Stimulated activated CD8-positive, alpha-beta memory T cell treated with anti-CD3 and anti-CD28 coated beads, Interleukin-2, amount 100 ng/mL, for 1 hour (primary cell): ENCODE results near the gene SP140L.
A peak's percentile ranks its signal among the peaks of the same experiment; 100 is the strongest.
"Not testable (repeated sequence)": the region's sequence is repeated elsewhere in the genome, so short reads cannot be mapped to it uniquely, and the experiment has no call there.

ENCODE experiments used
- DNase-seq, 2 donors: peaks; one replicate each; pipeline ENCODE4 v3.0.0-alpha.2; 2020; ENCODE audit warnings: low read depth in 2 of 2

The SP140L gene

DNA sequence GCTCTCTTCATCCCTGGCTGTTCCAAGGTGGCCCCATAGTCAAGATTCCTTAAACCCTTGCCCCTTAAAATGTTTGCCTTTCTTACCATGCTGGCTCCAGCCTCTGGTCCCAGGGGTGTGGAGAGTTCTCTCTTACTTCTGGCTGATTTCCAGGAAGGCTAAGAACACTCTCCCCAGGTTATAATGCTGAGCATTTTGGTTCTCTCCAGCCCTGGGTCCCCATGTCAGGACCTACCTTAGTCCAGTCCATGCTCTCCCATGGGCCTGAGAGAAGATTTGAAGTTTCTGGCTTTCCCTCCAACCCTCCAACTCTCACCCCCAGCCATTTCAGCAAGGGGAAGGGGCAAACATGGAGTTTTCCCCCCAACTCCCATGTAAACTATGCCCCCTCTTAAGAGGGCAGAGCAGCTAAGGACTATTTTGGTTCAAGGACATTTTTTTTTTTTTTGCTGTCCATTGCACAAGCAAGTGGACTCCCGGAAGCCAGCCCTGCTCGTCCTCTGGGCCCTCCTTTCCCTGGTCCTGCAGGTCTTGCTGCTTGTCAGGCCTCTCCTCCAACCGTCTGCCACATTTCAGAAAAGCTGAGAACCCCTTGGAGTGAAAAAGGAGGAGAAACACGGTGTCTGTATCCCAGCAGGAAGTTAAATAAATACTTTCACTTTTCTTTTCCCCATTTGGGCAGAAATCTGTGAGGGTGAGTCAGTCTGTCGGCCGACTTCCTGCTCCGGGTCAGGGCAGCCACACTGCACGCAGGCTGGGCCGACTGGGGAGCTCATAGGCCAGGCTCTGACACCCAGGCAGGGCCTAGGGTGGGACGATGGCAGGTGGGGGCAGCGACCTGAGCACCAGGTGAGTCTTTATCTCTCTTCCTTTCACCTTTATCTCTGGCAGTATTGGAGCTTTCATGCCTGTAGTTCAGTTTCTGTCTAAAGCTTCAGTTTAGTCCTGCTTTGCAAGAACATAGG lies at the start of gene SP140L:
Gene SP140L, plus strand, starts transcription at position 741 of the 965 bp plus-strand sequence. Its CDS starts 77 bp downstream, at position 818.
- peak; percentile 58 to 59 for DNase-seq

DNA sequence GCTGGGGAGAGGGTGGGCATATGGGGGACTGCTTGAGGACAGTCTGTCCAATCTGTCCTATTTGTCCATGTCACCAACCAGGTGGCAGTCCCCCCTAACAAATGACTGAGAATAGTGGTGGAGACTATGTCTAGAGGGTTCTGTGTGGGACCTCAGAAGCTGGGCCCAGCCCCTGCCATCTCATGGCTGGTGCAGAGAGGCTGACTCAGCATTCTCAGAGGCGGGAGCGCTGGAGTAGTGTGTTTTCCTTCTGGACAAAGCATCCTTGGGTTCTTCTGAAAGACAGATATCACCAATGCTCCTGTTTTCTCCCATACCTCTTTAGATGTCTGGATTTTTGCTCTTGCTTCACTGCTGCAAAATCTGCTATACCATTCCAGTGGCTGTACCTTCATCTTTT lies 44.1 kb upstream of the SP140L start:
- no peak for DNase-seq

DNA sequence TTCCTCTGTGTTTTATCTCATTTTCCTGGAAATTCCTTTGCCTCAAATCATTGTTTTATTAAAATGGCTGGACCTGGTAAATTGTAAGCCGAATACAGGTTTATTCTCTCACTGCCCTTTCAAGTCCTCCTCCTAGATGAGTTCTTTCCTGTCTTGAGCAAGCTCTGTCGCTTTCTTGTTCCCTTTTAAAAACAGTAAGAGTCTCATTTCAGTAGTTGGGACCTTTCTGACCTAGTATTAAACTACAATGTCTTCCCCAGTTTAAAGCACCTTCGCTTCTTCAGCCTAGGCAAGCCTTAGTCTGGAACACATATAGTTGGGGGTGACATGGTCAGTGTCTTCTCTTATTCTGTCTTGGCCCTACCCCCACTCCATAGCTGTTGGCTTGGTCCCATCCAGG lies 40.9 kb upstream of the SP140L start:
- DNase-seq = no peak

DNA sequence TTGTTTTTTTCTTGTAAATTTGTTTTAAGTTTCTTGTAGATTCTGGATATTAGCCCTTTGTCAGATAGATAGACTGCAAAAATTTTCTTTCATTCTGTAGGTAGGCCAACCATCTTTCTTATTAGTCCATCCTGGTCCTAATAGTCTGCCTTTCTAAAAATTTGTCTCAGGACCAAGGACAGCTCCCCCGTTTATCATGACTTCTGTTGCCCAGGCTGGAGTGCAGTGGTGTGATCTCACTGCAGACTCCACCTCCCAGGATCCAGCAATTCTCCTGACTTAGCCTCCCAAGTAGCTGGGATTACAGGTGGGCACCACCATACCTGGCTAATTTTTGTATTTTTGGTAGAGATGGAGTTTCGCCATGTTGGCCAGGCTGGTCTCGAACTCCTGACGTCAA lies 37.7 kb upstream of the SP140L start:
- DNase-seq = not testable (repeated sequence)

DNA sequence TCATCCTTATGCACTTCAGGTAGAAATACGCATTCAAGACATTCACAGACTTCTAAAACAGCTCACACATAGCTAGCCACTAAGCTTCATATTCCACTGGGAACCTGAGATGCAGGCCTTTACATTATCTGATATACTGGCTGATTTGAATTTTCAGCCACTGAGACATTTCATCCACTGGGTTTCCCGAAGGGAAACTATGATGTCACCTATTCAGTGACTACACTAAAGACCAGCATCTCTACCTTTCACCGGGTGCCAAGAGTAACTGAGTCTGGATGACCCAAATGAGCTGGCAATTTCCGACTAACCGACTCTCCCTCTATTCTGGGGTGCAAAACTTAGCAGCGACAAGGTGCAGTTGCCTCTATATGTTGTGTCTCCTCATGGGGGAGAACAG lies 31.8 kb upstream of the SP140L start:
- no peak for DNase-seq

DNA sequence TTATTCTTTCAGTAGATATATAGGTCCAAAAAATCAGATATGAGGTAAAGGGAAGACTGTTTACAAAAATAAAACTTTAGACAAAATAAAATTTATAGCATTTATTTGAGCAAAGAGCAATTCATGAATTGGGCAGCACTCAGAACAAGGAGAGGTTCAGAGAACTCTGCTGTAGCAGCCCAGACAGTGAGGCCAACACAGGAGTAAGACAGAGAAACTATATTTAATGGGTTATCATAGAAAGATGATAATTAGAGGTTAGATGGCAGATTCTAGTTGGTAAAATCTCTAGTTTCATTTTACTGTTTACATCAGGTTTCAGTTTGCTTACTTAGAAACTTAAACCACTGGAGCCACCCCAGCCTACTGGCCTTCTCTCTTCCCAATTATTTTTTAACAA lies 30.1 kb upstream of the SP140L start:
- DNase-seq = no peak

DNA sequence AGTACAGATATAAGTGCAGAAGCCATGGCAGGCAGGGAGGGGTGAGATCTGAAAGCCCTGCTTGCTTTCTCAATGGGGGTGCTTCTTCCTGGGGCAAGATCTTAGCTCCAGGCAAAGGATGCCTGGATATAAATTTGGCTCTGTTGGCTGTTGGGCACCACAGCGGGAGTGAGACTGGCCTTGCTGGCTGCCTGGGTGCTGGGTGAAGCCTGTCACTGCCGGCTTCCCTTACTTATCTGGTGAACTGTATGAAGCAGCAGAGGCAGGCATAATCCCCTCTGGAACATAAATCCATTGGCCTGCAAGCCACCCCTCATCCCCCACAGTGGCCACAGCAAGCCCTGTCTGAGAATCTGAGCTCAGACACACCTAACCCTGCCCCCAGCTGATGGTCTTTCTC lies 27.4 kb upstream of the SP140L start:
- no peak for DNase-seq

DNA sequence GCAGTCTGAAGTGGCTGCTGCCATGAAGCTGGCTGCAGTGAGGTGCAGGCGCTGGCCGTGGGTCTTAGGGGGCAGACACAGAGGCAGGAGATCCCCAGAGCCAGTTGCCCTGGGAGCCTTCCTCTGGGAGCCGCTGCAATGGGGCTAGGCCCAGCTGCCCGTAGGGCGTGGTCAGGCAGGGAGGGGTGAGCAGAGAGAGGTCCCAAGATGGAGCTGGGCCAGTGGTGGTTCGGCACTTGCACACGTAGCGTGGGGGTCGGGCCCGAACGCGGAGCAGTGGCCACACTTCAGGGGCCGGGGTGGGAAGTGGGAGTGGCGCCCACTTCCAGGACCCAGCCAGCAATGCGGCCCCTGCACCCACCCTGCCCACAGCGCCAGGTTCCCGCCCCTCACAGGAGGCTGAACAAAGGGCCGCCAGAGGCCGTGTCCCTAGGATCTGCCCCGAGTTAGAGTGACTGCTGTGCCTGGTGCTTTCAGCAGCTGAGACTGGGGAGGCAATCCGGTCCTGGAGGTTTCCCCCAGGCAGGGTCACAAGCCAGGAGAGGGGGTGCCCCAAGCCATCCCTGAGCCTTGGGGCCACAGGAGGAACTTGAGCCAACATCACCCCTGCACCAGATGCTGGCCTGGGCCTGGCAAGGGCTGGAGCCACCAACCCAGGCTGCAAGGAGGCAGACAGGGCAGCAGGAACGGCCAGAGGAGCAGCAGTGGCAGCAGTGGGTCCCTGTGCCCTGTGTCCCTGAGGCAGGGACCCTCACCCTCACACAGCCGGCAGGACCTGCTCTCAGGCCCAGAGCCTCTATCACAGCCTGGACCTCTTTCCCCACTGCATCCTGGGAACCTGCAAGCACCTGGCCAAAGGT lies 21.3 kb upstream of the SP140L start:
- DNase-seq = no peak

DNA sequence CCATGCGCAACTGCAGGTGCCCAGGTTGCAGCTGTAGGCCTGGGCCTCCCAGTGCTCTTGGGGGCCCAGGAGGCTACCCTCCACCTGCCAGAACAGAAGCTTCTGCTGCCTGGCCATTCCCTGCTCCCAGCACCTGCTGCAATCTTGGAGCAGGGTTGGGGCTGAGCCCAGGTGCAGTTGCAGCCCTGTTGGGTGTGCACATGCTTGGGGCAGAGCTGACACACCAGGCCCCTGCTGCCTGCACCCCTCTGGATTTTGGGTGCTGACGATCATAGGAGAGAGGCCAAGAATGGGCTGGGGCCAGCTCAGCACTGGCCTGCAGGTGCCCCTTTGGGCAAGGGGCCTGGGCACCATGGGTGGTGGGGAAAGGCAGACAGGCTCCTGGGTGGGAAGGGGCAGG lies 20.5 kb upstream of the SP140L start:
- no peak for DNase-seq

DNA sequence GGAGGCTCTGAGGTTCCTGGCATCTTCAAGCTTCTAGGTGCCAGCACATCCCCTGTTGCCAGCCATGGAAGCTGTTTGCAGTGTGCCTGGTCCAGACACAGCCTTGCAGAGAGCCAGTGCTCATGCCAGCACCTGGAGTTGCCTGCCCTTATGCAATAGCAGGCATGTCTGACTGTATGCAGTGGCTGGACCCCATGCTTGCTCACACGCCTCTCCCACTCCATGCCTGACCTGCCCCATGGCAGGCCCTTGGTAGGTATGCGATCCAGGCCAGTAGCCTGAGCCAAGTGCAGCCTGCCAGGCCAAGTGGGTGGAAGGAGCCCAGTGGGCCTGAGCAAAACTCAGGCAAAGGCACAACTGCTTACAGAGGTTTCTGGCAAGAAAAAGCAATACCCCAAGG lies 19.5 kb upstream of the SP140L start:
- DNase-seq = no peak

DNA sequence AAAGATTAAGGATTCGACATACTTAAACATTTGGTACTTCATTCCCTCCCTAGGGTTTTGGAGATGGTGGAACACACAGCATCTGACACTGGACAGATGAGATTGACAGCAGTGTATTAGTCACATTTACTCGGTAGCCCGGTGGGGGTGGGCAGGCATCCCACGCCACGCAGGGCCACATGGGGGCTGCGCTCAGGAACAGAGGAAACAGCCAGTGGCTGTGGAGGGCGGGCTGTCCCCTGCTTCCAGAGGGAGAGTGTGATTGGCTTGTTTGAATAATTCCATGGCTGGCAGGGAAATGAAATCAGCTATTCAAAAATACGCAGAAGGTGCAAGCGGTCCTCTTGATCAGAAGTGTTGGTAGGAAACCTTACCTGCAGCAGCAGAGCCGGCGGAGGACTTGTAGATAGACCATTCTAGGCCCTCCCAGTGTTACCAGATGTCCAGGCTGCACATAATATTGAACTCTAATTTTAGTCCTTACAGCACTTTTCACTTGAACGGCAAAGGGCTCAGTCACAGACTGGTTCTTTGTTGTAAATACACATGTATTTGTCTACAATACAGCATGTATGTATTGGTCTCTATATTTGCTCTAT lies 18.5 kb upstream of the SP140L start:
- no peak for DNase-seq

DNA sequence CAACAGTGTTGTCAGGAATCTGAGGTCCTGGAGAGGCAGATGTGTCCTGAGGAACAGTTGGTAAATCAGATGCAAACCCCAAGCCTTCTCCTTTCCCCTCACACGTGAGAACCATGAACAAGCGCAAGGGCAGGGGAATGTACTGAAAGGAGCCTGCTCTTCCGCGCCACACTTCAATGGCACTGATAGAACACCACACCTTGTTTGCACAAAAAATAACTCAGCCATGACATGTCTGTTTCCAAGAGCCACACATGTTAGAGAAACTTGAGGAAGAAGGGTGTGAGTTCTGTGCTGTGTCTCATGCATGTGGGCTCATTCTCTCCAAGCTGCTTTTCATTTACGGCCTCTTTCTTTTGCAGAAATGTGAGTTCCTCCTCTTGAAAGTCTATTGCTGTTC lies 16.2 kb upstream of the SP140L start:
- DNase-seq = not testable (repeated sequence)

DNA sequence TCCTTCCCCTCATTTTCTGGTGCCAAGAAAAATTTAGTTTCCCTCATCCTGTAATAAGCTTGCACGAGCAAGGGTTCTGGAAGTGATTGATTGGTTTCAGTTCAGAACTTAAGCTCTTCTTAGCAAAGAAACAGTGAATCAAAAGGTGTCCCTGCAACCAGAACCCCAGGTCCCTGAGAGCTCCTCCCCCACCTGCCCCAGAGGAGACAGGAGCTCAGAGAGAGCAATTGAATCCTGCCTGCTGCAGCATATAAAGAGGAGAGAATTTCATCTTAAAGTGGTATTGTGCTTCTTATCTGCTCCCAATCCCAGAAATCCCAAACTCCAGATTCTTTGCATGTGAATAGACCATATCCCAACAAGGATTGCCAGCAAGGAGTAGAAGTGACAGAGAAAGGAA lies 15.4 kb upstream of the SP140L start:
- not testable (repeated sequence) for DNase-seq

DNA sequence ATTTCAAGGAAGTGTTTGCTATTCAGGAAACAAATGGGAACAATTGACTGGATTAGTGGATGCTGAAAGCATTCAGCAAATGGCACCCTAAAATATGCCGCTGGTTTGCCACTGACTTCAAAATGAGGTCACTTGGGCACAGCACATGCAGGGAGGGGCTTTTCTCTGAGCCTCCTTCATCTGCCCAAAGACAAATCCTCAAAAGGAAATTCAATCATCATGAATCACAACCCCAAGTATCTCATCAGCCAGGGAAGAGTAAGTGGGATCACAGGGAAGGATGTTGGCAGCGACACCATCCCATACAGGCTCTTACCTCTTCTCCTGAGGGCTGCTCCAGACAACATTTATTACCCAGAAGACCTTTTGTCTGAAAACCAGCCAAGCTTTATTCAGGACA lies 14.4 kb upstream of the SP140L start:
- DNase-seq = no peak

DNA sequence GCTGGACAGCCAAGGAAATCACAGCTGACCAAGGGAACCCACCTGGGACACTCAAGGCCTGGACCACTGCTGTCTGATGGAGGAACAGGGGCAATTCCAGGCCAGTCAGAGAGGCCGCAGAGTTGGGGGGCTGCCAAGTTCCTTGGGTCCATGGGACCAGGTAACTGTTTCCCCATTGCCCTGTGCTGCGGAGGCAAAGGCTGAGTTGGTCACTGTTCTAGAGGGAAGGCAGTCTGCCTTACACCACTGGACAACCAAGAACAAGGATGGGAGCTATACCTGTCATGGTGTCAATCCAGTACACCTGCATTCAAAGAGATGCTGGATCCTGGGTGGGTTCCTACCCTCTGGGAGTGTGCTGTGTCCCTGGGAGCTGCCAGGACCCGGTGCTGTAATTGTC lies 9.6 kb upstream of the SP140L start:
- DNase-seq = no peak

DNA sequence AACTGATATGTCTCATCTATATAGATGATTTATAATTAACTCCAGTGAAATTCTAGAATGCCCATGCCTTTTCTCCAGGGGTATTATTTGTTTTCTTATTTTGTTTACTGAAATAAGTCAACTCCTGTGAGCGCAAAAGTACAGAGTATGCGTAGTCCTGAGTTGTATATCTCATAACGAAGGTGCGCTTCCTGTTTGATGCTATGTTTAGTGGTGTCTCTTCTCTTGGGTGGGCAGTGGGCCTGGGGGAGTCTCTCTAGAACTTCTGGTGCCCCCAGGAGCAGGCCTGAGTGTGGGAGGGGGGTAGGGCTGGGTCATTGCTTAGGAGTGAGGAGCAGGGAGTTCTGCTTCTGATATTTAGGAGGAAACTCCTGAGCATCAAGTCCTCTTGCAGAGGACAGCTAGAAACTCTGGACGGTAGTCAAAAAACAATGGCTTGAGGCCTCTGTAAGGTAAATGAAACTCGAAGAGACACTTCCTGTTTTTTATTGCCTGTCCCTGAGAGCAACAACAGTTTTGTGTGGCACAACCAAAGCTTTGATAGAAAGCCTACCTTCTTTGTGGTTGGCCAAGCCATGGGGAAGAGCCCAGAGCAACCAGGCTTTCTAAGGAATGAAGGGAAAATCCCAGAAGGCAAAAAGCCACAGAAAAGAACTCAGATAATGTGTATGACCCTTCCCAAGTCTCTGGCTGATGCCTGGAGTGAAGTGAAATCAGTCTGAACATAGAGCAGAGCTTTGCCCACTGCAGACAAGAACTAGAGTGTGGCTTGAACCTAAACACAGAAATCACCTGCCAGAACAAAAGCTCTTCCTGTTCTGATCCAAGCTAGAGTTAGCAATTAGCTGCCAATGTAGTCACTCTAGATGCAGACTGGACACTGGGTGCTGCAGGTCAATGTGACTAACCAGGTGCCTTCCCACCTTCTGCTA lies 8.5 kb upstream of the SP140L start:
- DNase-seq = no peak

DNA sequence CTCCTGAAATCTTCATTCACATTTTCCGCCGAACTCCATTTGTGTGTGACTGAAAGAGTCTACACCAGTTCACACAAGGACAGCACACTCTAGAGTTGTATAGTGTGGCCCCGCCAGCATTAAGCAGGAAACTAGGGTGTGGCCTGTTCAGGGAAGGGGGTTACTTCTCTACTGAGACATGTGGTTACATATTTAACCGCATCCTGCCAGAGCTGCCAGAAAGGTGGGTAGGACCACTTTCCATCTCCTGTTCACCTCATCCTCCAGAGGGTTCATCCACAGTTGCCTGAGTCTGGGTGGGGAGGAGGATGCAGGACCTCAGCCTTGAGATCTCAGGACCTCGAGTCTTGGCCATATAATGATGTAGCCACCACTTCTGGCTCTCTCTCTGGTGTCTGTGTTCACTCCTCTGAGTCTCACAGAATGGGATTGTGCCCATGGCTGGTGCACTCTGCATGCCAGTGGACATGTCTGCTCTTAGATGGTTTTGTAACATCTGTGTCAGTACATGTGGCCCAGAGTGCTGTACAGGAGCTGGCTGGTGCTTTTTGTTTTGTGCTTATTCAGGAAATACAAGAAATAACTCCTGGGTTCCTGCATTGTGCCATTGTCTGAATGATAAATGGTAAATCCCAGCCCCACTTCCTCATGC lies 7.7 kb upstream of the SP140L start:
- peak; percentile 31 to 49 for DNase-seq

DNA sequence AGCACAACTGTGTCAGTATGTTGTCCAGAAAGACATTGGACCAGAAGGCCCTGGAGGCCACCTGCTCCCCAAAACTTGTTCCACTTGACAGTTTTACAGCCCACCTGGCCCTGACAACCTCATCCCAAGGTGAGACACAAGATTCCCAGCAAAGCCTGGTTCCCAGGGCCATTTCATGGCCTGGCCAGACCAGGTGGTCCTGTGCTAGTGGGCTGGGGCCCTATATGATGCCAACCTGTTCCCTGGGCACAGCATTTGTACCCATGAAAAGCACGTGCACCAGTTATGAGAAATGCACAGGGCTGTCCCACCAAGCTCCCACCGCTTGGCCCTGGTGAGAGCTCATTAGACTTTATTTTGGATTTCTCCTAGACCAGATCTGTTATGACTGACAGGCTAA lies 6.0 kb upstream of the SP140L start:
- DNase-seq = no peak

DNA sequence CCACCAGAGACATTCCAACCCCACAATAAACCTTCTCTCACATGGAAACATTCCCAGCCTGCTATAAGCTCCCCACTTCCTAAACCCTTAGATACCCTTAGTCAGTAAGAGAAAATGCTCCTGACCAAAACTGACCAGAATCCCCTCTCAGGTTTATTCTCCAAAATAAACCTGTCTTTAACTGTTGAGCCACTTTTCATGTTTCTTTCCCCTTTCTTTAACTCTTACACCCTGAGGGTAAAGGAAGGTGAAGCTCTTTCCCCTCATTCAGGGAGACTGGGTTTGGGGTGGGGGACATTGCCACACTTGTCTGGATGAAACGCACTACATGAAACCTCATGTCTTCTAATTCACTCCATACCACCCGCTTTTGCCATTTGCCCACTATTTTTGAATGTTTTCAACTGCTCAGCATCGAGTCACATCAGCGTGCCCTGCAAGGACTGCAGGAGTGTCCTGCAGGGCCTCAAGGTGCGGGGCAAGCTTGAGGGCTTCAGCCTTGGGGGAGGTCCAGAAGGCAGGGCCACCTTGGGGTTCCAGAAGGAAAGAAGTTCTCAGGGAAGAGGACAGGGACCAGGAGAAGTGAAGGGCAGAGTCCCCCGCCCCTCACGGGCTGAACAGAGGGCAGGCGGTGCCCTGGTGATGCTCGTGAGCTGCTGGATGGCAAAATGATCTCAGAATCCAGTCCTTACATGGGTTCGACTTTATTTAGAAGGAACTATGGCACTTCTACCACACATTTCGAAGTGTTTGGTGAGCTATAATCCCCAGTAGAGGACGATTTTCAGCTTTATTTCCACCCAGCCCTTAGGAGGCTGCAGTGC lies 4.2 kb upstream of the SP140L start:
- DNase-seq = no peak
